Calu3 (cell line): ENCODE measurements around the gene RRP15. TPM values are rescaled to one million over a fixed set of nuclear protein-coding genes. Genes with fewer than 3 reads are reported as not detected.
A peak's percentile ranks its signal among the peaks of the same experiment; 100 is the strongest.

ENCODE experiments used
- BruUV-seq: library from RNA; stranded (reverse); fragments of 400-500 nt; replicated peaks from 2 replicates; lab custom pipeline; 2021; lab: Mats Ljungman, UMichigan
- CTCF ChIA-PET: fragments of 300-600 bp; sonication (Branson Sonifier 250); formaldehyde crosslinking; loops from one replicate; lab custom pipeline; 2022; ENCODE audit warnings: antibody characterized with exemption; lab: Charles Lee
- DNase-seq: peaks from one replicate; pipeline ENCODE4 v3.0.0; 2022
- H3K27ac Mint-ChIP-seq: one replicate; pipeline ENCODE4 v1.8.0; 2022; ENCODE audit warnings: mixed read lengths; ENCODE audit not compliant: unreplicated experiment
- H3K27me3 Mint-ChIP-seq: one replicate; pipeline ENCODE4 v1.8.0; 2022; ENCODE audit warnings: mixed read lengths; ENCODE audit not compliant: unreplicated experiment
- H3K36me3 Mint-ChIP-seq: one replicate; pipeline ENCODE4 v1.8.0; 2022; ENCODE audit warnings: mild to moderate bottlenecking, moderate library complexity, mixed read lengths; ENCODE audit not compliant: insufficient read depth, unreplicated experiment
- H3K4me1 Mint-ChIP-seq: one replicate; pipeline ENCODE4 v1.8.0; 2022; ENCODE audit warnings: mild to moderate bottlenecking, low read depth, mixed read lengths; ENCODE audit not compliant: unreplicated experiment
- H3K4me3 Mint-ChIP-seq: one replicate; pipeline ENCODE4 v1.8.0; 2022; ENCODE audit warnings: mild to moderate bottlenecking, low read depth, moderate library complexity, mixed read lengths; ENCODE audit not compliant: unreplicated experiment
- H3K9me3 Mint-ChIP-seq: one replicate; pipeline ENCODE4 v1.8.0; 2022; ENCODE audit warnings: low read depth, mixed read lengths; ENCODE audit not compliant: unreplicated experiment
- CTCF ChIP-seq: fragments of 200-600 bp; IDR thresholded peaks from one replicate; pipeline ENCODE4 v1.8.0; 2022; ENCODE audit warnings: antibody characterized with exemption; ENCODE audit not compliant: unreplicated experiment
- intact Hi-C: fragments of 100-400 bp; cut with micrococcal nuclease; formaldehyde crosslinking; loops from one replicate; pipeline ENCODE4 v1.10.0; 2022; ENCODE audit not compliant: unreplicated experiment
- total RNA-seq: library from RNA; stranded (reverse); gene quantifications from 2 replicates; pipeline ENCODE4 v1.2.3, GENCODE V29; 2022

RRP15 gene
- total RNA-seq, 1 experiment from 2014 or later = 44.0 TPM

- H3K27me3 Mint-ChIP-seq = no peaks in the 10 kb centered on the region
- DNase-seq = no peak
Observed at GRCh38 chr1:218257971-218258370, 27.1 kb upstream of the RRP15 start.

DNA sequence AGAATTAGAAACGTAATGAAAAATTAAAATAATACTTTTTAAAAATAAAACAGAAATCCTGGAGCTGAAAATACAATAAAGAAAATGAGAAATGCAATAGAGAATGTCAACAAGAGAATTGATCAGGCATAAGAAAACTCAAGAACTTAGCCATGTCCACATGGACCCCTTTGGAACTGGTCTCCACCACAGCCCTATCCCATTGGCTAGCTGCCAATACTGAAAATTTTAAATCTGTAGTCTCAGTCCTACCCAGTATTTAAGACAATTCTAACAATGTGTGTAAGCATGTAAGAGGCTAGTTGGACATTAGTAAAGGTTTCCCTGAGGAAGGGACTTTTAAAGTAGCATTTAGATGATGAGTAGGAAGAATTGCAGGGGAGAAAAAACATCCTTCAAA lies 25.8 kb upstream of the RRP15 start:
- CTCF ChIA-PET = interaction anchor here (1.0 to 1.7 kb wide), 3 partner anchors 25 to 808 kb away, joined by 4 to 9 read pairs (median 7); partner anchors contain the start of gene RRP15
- no peaks in the 10 kb centered on the region for H3K9me3 Mint-ChIP-seq
- peaks cover 16% of the 10 kb centered on the region for H3K4me1 Mint-ChIP-seq
- H3K27me3 Mint-ChIP-seq = no peaks in the 10 kb centered on the region
- H3K27ac Mint-ChIP-seq = no peak overlapping the region
- H3K36me3 Mint-ChIP-seq = no peaks in the 10 kb centered on the region
- TF ChIP-seq CTCF = no peak
- H3K4me3 Mint-ChIP-seq = no peak overlapping the region
- intact Hi-C loops = loop anchor here (2.0 kb wide), 1 partner anchor 1553 kb away; no protein-coding TSS in a partner anchor
- DNase-seq = no peak
- no TSS peak for BruUV-seq

More at GRCh38 chr1:218257971-218258370, 27.1 kb upstream of the RRP15 start:
- intact Hi-C loops = loop anchor here (2.0 kb wide), 1 partner anchor 1555 kb away; no protein-coding TSS in a partner anchor
- no peak for TF ChIP-seq CTCF
- no TSS peak for BruUV-seq
- Mint-ChIP-seq H3K27ac (no peak overlapping the region), H3K36me3 (no peaks in the 10 kb centered on the region), H3K4me1 (peaks cover 16% of the 10 kb centered on the region), H3K9me3 (no peaks in the 10 kb centered on the region), H3K4me3 (no peak overlapping the region)
- CTCF ChIA-PET = no interaction called here

DNA sequence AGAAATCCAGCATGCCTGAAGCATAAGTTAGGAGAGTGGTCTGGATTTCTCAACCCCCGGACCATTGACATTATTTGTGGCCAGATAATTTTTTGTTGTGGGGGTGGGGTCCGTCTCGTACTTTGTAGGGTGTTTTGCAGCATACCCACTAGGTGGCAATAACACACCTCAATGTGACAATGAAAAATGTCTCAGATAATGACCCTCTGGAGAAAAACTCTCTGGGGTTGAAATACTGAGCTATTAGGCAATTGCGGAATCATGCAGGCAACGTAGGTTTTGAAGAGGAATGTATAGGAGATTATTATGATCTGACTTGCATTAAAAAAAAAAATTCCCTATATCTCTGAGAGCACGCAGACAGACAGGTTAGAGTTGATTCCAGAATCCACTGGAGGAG lies 25.3 kb upstream of the RRP15 start:
- Mint-ChIP-seq H3K4me3 (peak overlapping the region; percentile 9), H3K36me3 (no peaks in the 10 kb centered on the region), H3K27ac (no peak overlapping the region), H3K4me1 (peaks cover 16% of the 10 kb centered on the region), H3K27me3 (no peaks in the 10 kb centered on the region), H3K9me3 (no peaks in the 10 kb centered on the region)
- no TSS peak for BruUV-seq
- peak; percentile 59 for DNase-seq
- peak; percentile 61 for TF ChIP-seq CTCF
- intact Hi-C loops = loop anchor here (2.0 kb wide), 1 partner anchor 1553 kb away; no protein-coding TSS in a partner anchor
- CTCF ChIA-PET = interaction anchor here (0.6 to 1.7 kb wide), 7 partner anchors 25 to 1781 kb away, joined by 3 to 9 read pairs (median 4); partner anchors contain the start of genes RRP15 and TGFB2

DNA sequence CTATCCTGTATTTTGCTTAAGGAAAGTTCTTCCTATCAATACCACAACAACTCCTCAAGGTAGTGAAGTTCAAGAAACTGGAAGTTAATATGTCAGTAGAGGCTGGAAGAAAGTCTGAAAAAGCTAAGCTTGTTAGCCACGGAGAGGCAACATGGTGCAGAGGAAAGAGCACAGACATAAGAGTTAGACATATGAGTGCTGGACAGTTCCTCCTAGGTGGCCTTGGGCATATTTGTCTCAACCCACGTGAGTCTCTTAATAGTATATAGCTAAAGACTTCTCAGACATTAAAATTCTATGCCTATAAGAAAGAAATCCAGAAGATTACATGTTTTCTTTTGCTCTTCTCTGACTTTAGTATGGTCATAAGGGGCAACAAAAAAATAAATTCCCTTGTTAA lies 22.8 kb upstream of the RRP15 start:
- DNase-seq = no peak
- intact Hi-C loops = no loop called here
- no peak overlapping the region for H3K27ac Mint-ChIP-seq

More for the DNA sequence above, 22.8 kb upstream of the RRP15 start:
- Mint-ChIP-seq H3K4me1 (peaks cover 16% of the 10 kb centered on the region), H3K36me3 (no peaks in the 10 kb centered on the region), H3K9me3 (no peaks in the 10 kb centered on the region), H3K27me3 (no peaks in the 10 kb centered on the region), H3K4me3 (no peak overlapping the region)
- TF ChIP-seq CTCF = no peak
- no TSS peak for BruUV-seq
- CTCF ChIA-PET = interaction anchor here (1.6 kb wide), 1 partner anchor 13 kb away, joined by 3 read pairs; no protein-coding TSS in a partner anchor
